ENCODE data around the gene AFAP1.

- TF ChIP-seq CTCF (IDR thresholded peaks at IDR 0.05) (no peak), POLR2A (IDR thresholded peaks at IDR 0.05) (no peak), POLR2AphosphoS5 (IDR thresholded peaks at IDR 0.05) (no peak)
Measured at GRCh38 chr4:7712021-7712671, 227.5 kb downstream of the AFAP1 start.
